HG02840 (cell line): ENCODE data around the gene DIABLO.
"Not testable (repeated sequence)": the region's sequence is repeated elsewhere in the genome, so short reads cannot be mapped to it uniquely, and the experiment has no call there.

Experiments used
- ATAC-seq: cut with Tn5 transposase; IDR thresholded peaks from one replicate; pipeline ENCODE4 v1.9.1; 2021; ENCODE audit warnings: mild to moderate bottlenecking, moderate library complexity, moderate number of reproducible peaks; ENCODE audit not compliant: unreplicated experiment, low FRiP score

The DIABLO gene

DNA sequence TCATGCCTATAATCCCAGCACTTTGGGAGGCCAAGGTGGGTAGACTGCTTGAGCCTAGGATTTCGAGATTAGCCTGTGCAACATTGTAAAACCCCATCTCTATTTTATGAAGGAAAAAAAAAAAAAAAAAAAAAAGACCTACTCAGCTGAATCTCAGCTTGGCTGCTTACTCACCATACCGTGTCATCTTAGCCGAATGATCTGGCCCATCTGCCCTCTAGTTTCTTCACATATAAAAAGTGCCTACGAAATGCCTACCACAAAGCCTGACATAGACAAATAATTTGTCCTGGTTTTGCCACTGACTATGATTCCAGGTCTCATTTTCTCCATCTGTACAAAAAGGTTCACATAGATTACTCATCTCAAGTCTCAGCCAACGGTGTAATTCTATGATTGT, 10.1 kb downstream of the DIABLO start:
- no peak for ATAC-seq

DNA sequence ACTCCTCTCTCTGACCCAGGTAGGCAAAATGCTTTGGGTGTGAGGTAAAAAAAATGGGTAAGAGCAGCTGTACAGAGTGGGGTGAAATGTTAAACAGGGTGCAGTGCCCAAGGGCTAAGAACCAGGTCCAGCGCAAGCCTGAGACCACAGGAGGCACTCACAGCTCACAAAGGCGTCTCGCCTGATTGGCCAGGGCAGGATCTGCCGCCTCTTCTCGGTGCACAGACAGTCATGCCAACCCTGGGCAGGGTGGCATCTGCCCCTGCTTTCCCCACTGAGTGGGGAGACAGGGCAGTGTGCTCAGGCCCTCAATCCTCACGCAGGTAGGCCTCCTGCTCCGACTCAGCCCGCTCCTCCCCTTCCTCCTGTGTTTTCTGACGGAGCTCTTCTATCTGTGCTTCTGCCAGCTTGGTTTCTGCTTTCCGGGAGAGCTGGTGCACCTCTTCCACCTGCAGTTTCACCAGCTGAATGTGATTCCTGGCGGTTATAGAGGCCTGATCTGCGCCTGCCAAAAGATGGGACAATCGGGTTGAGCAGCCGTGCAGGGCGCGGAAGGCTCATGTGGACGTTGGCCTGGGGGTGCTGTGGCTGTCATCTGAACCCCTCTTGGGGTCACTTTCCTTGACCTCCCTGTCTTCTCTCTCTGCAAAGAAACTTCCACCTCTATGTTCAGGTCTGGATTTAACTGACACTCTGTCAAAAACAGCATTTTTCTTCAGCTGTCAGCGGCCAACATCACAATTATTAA, 17.6 kb downstream of the DIABLO start:
- no peak for ATAC-seq

DNA sequence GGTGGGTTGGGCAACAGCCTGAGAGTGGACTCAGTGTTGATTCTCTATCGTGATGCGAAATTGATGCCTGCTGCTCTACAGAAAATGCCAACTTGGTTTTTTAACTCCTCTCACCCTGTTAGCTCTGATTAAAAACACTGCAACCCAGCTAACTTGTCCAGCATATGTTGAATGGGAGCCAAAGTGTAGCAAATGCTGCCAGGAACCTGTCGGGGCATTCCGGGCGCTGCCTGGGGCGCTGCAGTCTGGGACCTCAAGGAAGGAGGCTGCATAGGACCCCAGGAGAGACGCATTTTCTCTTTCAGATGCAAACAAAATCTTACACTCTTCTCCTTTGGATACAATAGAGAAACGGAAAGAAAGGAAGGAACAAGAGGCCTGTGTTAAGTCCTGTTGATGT, 18.5 kb downstream of the DIABLO start:
- no peak for ATAC-seq

DNA sequence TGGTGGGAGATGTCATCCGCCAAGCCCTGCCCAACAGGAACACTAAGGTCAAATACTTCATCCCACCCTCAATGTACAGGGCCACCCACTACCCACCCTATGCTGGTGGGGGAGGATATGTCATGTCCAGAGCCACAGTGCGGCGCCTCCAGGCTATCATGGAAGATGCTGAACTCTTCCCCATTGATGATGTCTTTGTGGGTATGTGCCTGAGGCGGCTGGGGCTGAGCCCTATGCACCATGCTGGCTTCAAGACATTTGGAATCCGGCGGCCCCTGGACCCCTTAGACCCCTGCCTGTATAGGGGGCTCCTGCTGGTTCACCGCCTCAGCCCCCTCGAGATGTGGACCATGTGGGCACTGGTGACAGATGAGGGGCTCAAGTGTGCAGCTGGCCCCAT, 18.9 kb downstream of the DIABLO start:
- no peak for ATAC-seq

DNA sequence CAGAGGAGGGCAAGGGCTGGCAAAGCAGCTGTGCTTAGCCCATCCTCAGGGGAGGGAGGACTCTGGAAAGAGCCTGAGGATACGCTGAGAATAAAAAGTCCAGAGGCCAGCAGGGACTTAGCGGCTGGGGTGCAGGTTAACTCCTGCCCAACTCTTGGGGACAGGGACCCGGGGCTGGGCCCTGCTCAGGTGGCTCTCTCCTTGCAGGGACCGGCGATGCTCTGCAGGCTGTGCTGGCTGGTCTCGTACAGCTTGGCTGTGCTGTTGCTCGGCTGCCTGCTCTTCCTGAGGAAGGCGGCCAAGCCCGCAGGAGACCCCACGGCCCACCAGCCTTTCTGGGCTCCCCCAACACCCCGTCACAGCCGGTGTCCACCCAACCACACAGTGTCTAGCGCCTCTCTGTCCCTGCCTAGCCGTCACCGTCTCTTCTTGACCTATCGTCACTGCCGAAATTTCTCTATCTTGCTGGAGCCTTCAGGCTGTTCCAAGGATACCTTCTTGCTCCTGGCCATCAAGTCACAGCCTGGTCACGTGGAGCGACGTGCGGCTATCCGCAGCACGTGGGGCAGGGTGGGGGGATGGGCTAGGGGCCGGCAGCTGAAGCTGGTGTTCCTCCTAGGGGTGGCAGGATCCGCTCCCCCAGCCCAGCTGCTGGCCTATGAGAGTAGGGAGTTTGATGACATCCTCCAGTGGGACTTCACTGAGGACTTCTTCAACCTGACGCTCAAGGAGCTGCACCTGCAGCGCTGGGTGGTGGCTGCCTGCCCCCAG, 19.6 kb downstream of the DIABLO start:
- ATAC-seq: no peak

DNA sequence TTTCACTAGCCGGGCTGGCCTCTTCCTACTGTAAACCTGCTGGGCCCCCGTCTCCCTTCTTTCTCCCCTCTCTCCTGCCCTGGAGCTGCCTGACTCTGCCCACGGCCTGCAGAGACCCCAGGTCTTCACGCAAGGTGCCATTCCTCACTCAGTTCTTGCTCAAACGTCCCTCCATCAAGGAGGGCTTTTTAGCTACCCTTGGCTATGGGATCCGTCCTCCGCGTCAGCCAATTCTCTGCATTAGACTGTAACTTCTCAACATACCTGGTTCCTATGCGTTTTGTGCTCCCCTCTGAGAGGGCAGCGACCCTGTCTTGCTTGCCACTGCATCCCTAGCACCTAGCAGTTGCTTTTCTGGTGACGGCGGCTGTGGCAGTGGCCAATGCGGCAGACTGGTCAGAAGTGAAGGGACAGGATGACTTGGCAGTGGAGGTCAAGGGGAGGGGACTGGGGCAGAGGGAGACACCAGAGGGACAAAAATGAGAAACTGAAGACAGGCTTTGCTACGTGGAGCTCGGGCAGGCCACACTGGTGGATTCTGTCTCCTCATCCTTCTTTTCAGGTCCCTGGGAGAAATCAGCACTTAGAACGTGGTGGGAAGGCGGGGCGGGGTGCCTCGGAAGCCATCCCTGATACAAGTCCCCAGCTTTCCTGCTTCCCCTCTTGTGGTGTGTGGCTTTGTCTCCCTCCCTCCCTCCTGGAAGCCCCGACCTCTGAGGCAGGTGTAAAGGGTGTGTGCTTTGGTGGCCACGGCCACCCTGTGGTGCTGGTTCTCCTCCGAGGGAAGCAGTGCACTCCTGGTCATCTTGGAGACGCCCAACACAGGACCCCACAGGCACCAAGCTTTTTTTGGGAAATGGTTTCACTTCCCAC, 20.6 kb downstream of the DIABLO start:
- no peak for ATAC-seq

DNA sequence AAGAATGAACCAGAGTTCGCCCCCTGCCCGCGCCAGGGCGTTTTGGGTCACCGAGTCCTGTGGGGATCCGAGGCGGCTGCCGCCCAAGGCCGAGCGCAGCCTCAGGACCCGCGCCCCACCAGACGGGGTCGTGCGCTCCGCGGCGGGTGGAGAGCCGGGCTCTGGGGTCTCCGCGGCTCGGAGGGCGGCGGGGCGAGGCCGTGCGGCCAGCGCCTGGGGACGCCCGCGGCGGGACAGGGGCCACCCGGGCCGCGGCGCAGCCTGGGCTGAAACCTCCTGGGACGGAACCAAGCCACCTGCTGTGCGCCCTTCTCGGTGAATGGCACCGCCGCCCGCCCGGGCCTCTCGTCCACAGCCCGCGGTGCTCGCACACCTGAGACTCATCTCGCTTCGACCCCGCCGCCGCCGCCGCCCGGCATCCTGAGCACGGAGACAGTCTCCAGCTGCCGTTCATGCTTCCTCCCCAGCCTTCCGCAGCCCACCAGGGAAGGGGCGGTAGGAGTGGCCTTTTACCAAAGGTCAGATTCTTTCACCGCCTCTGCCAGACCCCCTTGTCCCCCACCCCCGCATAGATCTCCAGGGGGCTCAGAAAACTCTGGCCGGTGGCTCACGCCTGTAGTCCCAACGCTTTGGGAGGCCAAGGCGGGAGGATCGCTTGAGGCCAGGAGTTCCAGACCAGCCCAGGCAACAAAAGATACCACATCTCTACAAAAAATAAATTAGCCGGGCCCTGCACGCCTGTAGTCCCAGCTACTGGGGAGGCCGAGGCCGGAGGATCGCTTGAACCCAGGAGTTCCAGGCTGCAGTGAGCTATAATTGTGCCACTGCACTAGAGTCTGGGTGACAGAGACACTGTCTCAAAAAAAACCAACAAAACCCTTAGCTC, 21.4 kb downstream of the DIABLO start:
- no peak for ATAC-seq

DNA sequence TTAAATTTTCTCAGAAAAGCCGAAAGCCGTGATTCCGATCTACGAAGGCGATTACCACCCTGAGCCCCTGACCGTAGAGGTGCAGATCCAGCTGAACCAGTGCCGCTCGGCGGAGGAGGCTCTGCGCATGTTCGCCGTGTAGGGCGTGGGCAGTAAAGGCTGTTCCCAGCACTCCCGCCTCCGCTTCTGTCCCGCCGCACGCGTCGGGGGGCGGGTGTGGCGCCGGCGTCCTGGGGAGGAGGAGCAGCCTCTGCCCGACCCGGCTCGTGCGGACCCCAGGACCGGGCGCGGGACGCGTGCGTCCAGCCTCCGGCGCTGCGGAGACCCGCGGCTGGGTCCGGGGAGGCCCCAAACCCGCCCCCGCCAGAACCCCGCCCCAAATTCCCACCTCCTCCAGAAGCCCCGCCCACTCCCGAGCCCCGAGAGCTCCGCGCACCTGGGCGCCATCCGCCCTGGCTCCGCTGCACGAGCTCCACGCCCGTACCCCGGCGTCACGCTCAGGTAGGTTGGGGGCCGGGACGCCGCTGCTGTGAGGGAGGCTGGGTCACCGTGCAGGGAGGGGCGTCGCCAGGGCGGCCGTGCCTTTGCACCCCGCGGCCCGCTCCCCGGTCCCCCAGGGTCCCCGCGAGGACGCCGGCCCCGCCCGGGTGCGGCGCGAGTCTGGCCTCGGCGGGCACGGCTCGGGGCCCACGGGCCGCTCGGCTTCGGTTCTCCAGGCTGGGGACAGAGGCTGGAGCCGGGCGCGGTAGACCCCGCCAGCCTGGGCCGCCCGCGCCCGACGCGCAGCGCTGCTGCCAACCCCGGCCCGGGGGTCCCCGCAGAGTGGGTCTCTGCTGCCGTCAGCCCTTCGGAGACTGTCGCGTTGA, 22.3 kb downstream of the DIABLO start, which contains the start of gene B3GNT4:
Gene B3GNT4, plus strand, starts transcription at position 409 of the 866 bp plus-strand sequence. CDS start 910 bp downstream, outside the sequence.
- ATAC-seq: no peak

DNA sequence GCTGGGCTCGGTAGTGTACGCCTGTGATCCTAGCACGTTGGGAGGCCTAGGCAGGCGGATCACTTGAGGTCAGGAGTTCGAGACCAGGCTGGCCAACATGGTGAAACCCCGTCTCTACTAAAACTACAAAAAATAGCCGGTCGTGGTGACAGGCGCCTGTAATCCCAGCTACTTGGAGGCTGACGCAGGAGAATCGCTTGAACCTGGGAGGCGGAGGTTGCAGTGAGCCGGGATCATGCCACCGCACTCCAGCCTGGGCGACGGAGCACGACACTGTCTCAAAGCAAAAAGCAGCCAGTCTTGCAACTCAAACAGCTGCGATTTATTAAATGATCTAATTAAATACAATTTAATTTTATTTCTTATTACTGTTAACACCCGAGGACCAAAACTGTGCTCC, 23.0 kb downstream of the DIABLO start:
- ATAC-seq: not testable (repeated sequence)

DNA sequence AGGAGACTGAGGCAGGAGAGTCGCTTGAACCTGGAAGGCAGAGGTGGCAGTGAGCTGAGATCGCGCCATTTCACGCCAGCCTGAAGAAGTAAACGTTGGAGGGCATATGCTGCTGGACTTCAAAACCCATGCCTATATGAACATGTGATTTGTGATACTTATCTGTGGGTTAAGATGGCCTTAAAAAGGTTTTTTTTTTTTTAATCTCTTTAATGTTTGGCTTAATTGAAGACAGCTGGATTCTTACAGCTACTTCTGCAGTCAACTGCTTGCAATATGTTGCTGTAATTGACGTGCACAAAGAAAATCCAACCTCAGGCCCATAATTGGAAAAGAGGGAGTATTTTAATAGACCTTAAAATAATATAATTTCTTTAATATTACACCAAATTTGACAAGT, 23.8 kb downstream of the DIABLO start:
- no peak for ATAC-seq

DNA sequence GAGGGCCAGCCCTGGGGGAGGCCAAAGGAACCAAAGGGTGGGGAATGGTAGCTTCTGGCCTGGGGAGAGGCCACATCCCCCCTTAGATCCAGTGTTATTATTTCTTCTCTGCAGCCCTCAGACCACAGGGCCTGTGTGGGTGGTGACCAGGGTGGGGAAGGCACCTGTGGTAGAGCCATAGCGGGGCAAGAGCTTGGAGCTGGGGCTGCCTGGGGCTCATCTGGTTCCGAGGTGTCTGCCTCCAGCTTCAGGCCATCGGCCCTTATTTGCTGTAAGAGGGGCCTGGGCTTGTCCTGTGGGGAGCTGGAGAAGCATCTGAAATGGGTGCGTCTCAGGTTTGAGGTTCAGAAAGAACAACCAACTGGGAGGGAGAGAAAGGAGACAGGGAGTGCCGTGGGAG, 24.5 kb downstream of the DIABLO start:
- ATAC-seq: no peak

DNA sequence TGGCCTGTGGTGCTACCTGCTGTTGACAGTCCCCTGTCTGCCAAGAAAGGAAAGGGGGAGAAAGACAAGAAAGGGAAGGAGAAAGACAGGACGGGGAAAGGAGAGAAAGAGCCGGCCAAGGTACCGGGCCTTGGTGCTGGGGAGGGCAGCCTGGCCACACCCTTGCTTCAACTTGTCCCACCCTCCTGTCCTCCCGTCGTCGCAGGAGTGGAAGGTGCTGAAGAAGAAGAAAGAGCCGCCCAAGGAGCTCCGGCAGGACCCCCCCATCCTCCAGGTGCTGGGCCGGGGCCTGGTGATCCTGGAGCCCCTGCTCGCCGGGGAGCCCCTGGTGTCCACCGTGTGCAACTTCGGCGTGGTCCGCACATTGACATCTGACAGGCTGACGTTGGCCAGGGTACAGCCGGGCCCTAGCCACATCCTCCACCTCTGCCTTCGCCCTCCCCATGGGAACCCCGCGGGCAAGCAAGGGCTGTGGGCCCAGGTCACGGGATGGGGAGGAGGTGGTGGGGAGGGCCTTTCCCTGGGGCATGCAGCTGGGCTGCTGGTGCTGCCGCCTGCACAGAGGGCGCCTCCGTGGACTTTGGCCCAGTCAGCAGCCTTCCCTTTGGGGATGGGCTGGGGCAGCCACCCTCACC, 25.2 kb downstream of the DIABLO start:
- ATAC-seq: no peak

DNA sequence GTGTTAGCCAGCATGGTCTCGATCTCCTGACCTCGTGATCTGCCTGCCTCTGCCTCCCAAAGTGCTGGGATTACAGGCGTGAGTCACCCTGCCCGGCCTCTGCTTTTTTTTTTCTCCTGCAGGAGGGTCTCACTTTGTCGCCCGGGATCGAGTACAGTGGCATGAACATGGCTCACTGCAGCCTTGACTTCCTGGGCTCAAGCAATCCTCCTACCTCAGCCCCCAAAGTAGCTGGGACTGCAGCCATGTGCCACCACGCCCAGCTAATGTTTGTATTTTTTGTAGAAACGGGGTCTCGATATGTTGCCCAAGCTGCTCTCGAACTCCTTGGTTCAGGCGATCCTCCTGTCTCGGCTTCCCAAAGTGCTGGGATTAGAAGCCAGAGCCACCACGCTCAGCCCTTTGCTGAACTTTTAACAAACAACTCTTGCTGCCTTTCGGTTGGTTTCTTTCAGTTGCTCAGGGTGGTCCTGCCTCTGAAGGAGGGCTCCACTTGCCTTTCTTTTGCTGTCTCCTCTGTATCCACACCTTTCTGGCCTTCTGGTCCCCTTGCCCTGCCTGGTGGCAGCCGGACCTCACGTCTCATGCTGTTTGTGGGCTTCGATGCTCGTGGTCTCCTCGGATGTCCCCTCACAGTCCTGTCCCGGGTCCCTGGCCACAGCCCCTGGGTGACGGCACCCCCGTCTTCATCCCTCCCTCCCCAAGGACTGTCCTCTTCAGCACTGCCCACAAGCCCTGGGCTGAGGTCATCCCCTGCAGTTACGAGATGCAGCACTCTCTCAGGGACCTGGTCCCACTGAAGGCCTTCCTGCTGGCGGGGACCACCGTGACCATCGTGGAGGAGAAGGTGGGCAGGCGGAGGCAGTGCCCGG, 26.1 kb downstream of the DIABLO start:
- no peak for ATAC-seq

DNA sequence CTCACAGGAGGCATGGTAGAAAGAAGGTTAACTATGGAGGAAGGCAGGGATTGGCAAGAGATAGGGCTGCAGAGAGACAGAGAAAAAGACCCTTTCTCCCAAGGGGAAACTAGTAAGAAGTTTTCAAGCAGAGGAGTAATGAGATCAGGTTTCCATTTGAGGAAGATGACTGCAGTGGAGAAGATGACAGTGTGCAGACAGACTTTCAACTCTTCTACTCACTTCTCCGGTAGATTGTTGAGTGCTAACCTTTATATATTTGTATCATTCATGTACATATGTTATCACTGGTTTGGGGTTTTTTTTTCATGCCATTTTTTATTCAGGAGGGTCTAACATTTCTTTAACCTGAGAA, 28.3 kb downstream of the DIABLO start:
- no peak for ATAC-seq

DNA sequence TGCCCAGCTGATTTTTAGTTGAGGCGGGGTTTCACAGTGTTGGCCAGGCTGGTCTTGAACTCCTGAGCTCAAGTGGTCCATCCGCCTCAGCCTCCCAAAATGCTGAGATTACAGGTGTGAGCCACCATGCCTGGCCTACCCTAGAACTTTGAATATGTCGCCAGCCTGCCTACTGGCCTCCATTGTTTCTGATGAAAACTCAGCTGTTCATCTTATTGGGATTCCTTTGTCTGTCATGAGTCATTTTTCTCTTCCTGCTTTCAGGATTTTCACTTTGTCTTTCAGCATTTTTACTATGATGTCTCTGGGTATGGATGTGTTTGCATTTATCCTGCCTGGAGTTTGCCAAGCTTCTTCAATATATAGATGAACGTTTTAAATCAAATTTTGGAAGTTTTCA, 30.4 kb downstream of the DIABLO start:
- ATAC-seq: no peak

DNA sequence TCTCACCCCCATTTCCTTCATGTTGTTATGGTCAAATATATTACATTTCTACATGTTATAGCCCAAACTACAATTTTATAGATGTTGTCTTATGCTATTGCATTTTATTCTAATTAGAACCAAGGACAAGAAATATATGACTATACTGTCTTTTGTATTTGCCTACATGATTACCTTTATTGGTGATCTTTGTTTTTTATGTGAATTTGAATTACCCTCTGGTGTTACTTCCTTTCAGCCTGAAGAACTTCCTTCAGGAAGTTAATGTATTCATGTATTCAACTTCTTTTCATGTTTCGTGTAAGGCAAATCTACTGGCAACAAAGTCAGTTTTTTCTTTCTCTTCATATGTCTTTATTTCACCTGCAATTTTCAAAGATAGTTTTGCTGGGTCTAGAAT, 31.0 kb downstream of the DIABLO start:
- no peak for ATAC-seq

DNA sequence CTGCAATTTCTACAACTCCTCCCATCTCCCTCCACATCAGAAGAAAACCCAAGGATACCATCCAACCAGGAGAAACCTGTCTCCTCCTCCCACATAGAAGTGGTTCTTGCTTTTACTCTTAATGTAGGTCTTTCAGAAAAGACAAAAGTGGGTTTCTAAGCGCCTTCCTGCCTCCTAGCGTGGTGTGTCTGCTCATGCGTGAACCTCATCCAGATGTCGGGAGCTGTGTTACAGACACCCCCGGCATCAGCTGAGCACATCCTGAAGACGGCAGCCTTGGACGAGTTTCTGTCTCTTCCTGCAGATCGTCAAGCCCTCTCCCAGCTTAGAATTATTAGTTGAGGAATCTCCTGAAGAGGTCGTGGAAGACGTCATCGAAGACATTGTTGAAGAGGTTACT, 33.4 kb downstream of the DIABLO start:
- no peak for ATAC-seq
